Body of pancreas (tissue), 4 donors: ENCODE data around the gene SENP3.

ENCODE experiments used
- POLR2A ChIP-seq, 3 donors: fragments of 450-650 bp; IDR thresholded peaks; one replicate each; pipeline ENCODE4 v1.6.1; 2016; ENCODE audit warnings: antibody characterized with exemption in 3 of 3, mild to moderate bottlenecking in 2 of 3
- TF ChIP-seq, protein P1 (sequence below), 7 experiments: fragments of 450-650 bp in 4 of 7; fragments of 200-600 bp in 3 of 7; sonication (generic) in 3 of 7; IDR thresholded peaks; one replicate each; pipeline ENCODE4 v1.5.1; 2016 to 2019; ENCODE audit warnings: antibody characterized with exemption in 7 of 7

DNA sequence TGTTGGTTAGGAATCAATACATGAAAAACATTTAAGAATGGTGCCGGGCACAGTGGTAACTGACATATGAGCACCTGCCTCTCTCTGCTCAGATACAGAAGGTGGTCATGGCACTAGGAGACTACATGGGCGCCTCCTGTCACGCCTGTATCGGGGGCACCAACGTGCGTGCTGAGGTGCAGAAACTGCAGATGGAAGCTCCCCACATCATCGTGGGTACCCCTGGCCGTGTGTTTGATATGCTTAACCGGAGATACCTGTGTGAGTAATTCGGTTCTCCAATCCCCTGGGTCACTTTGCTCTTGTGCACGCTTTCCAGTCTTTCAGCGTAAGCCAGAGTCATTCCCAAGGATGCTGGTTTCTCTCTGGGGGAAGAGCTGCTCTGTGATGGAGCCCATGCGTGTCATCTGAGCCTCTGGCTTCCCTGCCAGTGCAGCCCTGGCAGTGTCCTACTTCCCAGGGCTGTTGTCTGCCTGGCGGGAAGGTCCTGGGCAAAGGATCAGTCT, 14.8 kb downstream of the SENP3 start:
- TF ChIP-seq, protein P1, sequence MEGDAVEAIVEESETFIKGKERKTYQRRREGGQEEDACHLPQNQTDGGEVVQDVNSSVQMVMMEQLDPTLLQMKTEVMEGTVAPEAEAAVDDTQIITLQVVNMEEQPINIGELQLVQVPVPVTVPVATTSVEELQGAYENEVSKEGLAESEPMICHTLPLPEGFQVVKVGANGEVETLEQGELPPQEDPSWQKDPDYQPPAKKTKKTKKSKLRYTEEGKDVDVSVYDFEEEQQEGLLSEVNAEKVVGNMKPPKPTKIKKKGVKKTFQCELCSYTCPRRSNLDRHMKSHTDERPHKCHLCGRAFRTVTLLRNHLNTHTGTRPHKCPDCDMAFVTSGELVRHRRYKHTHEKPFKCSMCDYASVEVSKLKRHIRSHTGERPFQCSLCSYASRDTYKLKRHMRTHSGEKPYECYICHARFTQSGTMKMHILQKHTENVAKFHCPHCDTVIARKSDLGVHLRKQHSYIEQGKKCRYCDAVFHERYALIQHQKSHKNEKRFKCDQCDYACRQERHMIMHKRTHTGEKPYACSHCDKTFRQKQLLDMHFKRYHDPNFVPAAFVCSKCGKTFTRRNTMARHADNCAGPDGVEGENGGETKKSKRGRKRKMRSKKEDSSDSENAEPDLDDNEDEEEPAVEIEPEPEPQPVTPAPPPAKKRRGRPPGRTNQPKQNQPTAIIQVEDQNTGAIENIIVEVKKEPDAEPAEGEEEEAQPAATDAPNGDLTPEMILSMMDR (IDR thresholded peaks at IDR 0.05), result no peak
- TF ChIP-seq POLR2A (IDR thresholded peaks at IDR 0.05), result no peak
